Testis (tissue), 5 donors: Measurements from ENCODE around the gene SERPINA7. TPM values are rescaled to one million over a fixed set of nuclear protein-coding genes. Genes with fewer than 3 reads are reported as not detected.

ENCODE experiments used
- DNase-seq: peaks from one replicate; pipeline ENCODE4 v3.0.0-alpha.2; 2019
- H3K27ac ChIP-seq, 2 donors: fragments of 200-600 bp; sonication (generic); one replicate each; pipeline ENCODE4 v1.5.1; 2019
- H3K27me3 ChIP-seq: fragments of 200-600 bp; sonication (generic); one replicate; pipeline ENCODE4 v1.5.1; 2019
- H3K36me3 ChIP-seq: fragments of 200-600 bp; sonication (generic); one replicate; pipeline ENCODE4 v1.5.1; 2017; ENCODE audit warnings: low read depth; ENCODE audit errors: missing control alignments
- H3K4me1 ChIP-seq: fragments of 200-600 bp; sonication (generic); one replicate; pipeline ENCODE4 v1.5.1; 2019
- H3K4me3 ChIP-seq, 2 donors: fragments of 200-600 bp; sonication (generic); one replicate each; pipeline ENCODE4 v1.5.1; 2017 to 2019
- H3K9me3 ChIP-seq: fragments of 200-600 bp; sonication (generic); one replicate; pipeline ENCODE4 v1.5.1; 2017
- POLR2A ChIP-seq: fragments of 450-650 bp; IDR thresholded peaks from one replicate; pipeline ENCODE4 v1.6.1; 2017; ENCODE audit warnings: antibody characterized with exemption, mild to moderate bottlenecking, moderate library complexity
- WGBS, 2 donors: methylation state at CpG; one replicate each; pipeline ENCODE4 v1.1.5; 2018; 5-methylcytosine and 5-hydroxymethylcytosine counted together
- intact Hi-C: fragments of 100-400 bp; cut with DNase I; formaldehyde crosslinking; loops from one replicate; pipeline ENCODE4 v1.15.1; 2023; ENCODE audit warnings: low total_unique reads
- long read RNA-seq, 2 donors: transcript quantifications; one replicate each; lab custom pipeline, GENCODE V29; 2026
- polyA plus RNA-seq: library from polyadenylated mRNA; stranded (reverse); fragments of 350-450 nt; fragmentation: Illumina TruSeq; extraction: RNeasy Lipid Tissue Mini Kit (QIAGEN cat#74804); gene quantifications from one replicate; pipeline ENCODE4 v1.2.3, GENCODE V29; 2014; ENCODE audit warnings: low read depth, low replicate concordance; ENCODE audit not compliant: insufficient read depth
- total RNA-seq, 2 donors: library from RNA; depleted of rRNA; stranded (reverse); fragments of >200 nt; gene quantifications; one replicate each; pipeline ENCODE4 v1.2.3, GENCODE V29; 2016
- TF ChIP-seq, protein P1 (sequence below), 3 experiments: fragments of 450-650 bp in 2 of 3; fragments of 200-600 bp in 1 of 3; sonication (generic) in 1 of 3; IDR thresholded peaks; one replicate each; pipeline ENCODE4 v1.5.1; 2016 to 2019; ENCODE audit warnings: antibody characterized with exemption in 3 of 3, mild to moderate bottlenecking in 2 of 3, moderate library complexity in 1 of 3

SERPINA7 gene
- total RNA-seq (not detected), polyA plus RNA-seq (not detected)
- long read RNA-seq, donor 1: 0 reads
- long read RNA-seq, donor 2: 0 reads

- no peaks in the 10 kb centered on the region for H3K36me3 ChIP-seq
- no peak for DNase-seq
- H3K9me3 ChIP-seq: no peaks in the 10 kb centered on the region
- H3K27me3 ChIP-seq: no peaks in the 10 kb centered on the region
- no peak within 1 kb of the TSS for H3K27ac ChIP-seq
- H3K4me3 ChIP-seq: no peak within 1 kb of the TSS
- no peaks in the 10 kb centered on the region for H3K4me1 ChIP-seq
- intact Hi-C loops: no loop called here
- TF ChIP-seq, protein P1, sequence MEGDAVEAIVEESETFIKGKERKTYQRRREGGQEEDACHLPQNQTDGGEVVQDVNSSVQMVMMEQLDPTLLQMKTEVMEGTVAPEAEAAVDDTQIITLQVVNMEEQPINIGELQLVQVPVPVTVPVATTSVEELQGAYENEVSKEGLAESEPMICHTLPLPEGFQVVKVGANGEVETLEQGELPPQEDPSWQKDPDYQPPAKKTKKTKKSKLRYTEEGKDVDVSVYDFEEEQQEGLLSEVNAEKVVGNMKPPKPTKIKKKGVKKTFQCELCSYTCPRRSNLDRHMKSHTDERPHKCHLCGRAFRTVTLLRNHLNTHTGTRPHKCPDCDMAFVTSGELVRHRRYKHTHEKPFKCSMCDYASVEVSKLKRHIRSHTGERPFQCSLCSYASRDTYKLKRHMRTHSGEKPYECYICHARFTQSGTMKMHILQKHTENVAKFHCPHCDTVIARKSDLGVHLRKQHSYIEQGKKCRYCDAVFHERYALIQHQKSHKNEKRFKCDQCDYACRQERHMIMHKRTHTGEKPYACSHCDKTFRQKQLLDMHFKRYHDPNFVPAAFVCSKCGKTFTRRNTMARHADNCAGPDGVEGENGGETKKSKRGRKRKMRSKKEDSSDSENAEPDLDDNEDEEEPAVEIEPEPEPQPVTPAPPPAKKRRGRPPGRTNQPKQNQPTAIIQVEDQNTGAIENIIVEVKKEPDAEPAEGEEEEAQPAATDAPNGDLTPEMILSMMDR (IDR thresholded peaks at IDR 0.05): no peak
- TF ChIP-seq POLR2A: no peak
Measured at GRCh38 chrX:106038625-106039024, at the start of gene SERPINA7. SERPINA7 (minus strand) TSS chrX:106038727; CDS start chrX:106037058, 1,669 bp downstream.

DNA sequence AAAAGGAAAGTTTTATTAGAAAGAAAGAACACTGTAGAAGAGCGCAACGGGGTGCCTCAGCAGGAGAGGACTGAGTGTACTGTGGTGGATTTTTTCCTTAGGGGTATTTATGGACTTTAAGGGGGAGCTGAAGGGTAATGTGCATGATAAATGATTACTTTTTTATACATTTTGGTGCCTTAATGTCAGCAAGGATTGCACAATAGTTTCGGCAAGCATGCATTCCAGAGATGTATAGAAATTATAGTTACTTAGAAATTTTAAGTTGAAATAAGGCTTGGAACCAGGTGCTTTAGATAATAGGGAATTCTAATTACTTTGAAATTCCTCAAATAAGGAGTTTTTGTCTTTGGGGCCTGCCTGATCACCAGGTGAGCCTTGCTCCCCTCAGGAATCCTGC is 30.5 kb upstream of the SERPINA7 start:
- intact Hi-C loops: no loop called here
- TF ChIP-seq, protein P1 (IDR thresholded peaks at IDR 0.05): no peak
- no peak for TF ChIP-seq POLR2A
- Histone ChIP-seq H3K36me3 (no peaks in the 10 kb centered on the region), H3K4me1 (no peaks in the 10 kb centered on the region), H3K4me3 (no peak overlapping the region), H3K27me3 (no peaks in the 10 kb centered on the region), H3K9me3 (no peaks in the 10 kb centered on the region), H3K27ac (no peak overlapping the region)
- no peak for DNase-seq
- WGBS, 2 donors: 85 to 93% methylated on average over 3 of the region's 3 CpGs

- Histone ChIP-seq H3K27ac (no peak overlapping the region), H3K27me3 (no peaks in the 10 kb centered on the region)
- WGBS, 2 donors: 69 to 100% methylated on average over 1 of the region's 1 CpG
Measured at GRCh38 chrX:106050054-106050453, 11.5 kb upstream of the SERPINA7 start.

GRCh38 chrX:106042296-106042695 is 3.8 kb upstream of the SERPINA7 start:
- TF ChIP-seq, protein P1 (IDR thresholded peaks at IDR 0.05): no peak
- TF ChIP-seq POLR2A: no peak
- Histone ChIP-seq H3K4me3 (no peak overlapping the region), H3K36me3 (no peaks in the 10 kb centered on the region), H3K4me1 (no peaks in the 10 kb centered on the region), H3K27me3 (no peaks in the 10 kb centered on the region), H3K9me3 (no peaks in the 10 kb centered on the region), H3K27ac (no peak overlapping the region)
- no peak for DNase-seq
- WGBS, 2 donors: 63 to 77% methylated on average over 2 of the region's 2 CpGs
- intact Hi-C loops: no loop called here

More at GRCh38 chrX:106050054-106050453, 11.5 kb upstream of the SERPINA7 start:
- intact Hi-C loops: no loop called here
- no peak for DNase-seq
- Histone ChIP-seq H3K9me3 (no peaks in the 10 kb centered on the region), H3K4me3 (no peak overlapping the region), H3K4me1 (no peaks in the 10 kb centered on the region), H3K36me3 (no peaks in the 10 kb centered on the region)
- no peak for TF ChIP-seq POLR2A
- TF ChIP-seq, protein P1 (IDR thresholded peaks at IDR 0.05): no peak

DNA sequence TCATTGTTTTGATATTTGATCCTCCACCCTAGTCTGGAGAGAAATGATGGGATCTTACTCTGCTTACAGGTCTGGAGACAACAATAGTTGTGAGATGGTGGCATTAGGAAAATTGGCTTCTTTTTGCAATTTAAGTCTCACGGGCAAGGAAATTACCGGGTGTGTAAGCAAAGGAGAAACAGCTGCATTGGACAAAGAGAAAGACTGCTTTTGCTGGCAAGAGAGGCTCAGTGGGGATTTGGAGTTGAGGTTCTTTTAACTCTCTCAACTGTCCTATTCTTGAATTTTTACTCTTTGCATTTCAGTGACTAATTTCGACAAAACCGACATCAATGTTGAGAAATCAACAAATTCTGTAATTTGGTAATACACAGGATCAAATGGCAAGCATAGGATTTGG is 2.3 kb upstream of the SERPINA7 start:
- TF ChIP-seq, protein P1 (IDR thresholded peaks at IDR 0.05): no peak
- no peak for TF ChIP-seq POLR2A
- no peaks in the 10 kb centered on the region for H3K27me3 ChIP-seq
- H3K4me1 ChIP-seq: no peaks in the 10 kb centered on the region
- H3K36me3 ChIP-seq: no peaks in the 10 kb centered on the region
- intact Hi-C loops: no loop called here
- H3K27ac ChIP-seq: no peak overlapping the region
- no peaks in the 10 kb centered on the region for H3K9me3 ChIP-seq
- WGBS, 2 donors: 61 to 63% methylated on average over 4 of the region's 4 CpGs
- H3K4me3 ChIP-seq: no peak overlapping the region
- no peak for DNase-seq
